NCI-H82 treated with DMSO at 0.1 percent for 48 hours (cell line): ENCODE results near the gene CNGA1.

Experiments
- DNase-seq: peaks from one replicate; lab custom pipeline; 2025; ENCODE audit not compliant: unreplicated experiment; lab: John Stamatoyannopoulos, UW

The CNGA1 gene

DNA sequence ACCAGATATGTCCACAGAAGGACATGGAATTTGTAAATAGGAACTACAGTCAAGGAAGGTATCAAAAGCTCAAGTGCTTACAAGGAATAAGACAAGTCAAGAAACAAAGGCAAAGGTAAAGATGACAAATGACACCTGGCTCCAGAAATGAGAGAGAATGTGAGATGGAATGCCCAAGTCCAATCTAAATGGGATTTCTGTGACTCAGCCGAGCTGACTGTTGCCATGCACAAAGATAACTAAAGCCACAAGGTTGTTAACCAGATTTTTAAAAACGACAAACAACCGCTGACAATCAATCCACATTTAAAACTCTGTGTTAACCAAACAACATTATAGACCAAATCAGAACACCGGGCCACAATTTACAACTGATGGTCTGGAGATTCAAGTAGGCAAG is 103.2 kb downstream of the CNGA1 start:
- DNase-seq: no peak

DNA sequence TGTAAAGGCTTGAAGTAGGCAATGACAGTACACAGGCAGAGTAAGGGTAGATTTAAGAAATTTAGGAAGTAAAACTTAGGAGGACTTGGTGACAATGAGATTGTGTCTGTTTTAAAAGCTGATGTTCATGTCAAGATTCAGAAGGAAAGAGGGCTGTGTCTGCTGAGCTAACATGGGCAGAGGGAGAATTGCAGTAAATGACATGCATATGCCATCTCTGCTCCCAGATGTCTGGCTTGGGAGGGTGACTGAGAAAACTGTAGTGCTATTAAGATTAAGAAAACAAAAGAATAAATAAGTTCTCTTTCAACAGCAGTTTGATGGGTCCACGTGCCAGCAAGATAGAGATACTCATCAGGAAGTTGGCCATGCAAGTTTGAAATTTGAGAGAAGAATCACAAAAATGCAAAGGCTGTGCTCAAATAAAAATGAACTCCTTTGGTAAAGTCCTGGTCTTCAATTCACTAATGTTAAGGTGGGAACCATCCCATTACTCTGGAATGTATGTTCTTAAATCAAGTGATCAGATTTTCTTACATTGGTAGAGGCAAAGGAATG is 109.3 kb downstream of the CNGA1 start:
- no peak for DNase-seq

DNA sequence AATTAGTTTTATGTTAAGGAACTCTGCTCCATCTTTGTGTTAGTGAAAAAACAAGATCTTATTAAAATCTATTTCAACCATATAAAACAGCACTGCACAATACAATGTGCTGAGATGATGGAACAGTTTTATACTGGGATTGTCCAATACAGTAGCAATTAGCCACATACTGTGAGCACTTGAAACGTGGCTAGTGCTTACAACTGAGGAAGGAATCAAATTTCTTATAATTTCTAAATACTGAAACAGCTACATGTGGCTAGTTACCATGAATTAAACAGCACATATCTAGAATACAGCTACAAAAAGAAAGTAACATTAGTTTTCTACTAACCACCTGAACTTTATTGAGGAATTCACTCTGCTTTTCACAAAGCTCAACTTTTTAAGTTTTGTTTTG is 116.8 kb downstream of the CNGA1 start:
- no peak for DNase-seq

DNA sequence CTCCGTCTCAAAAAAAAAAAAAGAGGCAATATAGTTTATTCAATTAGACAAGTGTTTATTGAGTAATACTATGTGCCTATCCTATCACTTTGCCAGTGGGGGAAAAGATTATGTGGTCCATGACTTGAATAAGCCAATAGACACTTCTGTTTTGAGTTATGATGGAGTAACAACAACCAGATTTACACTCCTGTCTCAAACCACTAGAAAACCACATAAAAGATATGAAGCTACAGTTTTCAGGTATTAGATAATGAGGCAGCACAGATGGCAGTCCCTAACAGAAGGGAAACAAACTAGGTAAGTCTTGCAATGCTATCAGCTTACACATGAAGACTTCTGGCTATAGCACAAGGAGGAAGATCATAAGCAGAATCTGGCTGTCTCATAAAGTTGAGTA is 124.6 kb downstream of the CNGA1 start:
- no peak for DNase-seq
